NCI-H345 treated with DMSO at 0.1 percent for 48 hours (cell line): ENCODE data around the gene CETN2.
"Not testable (repeated sequence)": the region's sequence is repeated elsewhere in the genome, so short reads cannot be mapped to it uniquely, and the experiment has no call there.

ENCODE experiments used
- DNase-seq: peaks from one replicate; lab custom pipeline; 2025; ENCODE audit not compliant: unreplicated experiment; lab: John Stamatoyannopoulos, UW

The CETN2 gene

DNA sequence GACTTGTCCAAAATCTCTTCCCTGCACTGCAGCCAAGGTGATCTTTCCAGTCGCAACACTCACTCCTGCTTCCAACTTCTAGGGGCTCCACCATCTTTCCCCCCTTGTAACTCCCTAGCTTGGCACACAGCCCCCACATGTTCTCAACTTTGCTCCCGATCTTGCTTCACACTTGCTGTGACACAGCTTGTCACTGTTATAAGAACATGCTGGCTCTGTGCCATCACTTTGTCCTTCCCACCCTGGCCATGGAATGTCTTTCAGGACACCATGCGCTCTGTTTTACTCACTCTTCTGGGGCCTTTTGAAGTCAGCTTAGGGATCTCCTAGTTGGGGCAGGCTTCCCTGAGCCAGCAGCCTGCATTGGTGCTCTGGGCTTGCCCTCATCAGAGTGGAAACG, 2.8 kb upstream of the CETN2 start:
- no peak for DNase-seq

- DNase-seq = no peak
These were observed 2.0 kb upstream of the CETN2 start for GRCh38 chrX:152832520-152832919.

DNA sequence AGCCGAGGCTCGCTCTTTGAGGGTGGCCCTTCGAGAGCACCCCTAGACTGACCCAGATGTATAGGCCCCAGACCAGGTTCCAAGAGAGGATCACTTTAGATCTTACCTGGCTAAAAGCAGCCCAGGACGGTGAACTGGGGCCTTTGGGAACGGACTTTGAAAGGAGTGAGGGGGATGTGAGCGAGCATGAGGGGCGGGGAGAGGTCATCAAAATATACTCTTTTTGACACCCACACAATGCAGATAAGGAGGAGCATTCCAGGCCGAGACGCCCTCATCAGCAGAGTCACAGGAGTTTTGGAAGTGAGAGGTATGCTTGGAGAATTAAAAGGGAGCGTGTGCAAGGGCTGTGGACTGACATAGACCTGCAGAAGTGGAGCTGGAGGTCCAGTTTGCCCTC, 834 bp upstream of the CETN2 start:
- DNase-seq = no peak

DNA sequence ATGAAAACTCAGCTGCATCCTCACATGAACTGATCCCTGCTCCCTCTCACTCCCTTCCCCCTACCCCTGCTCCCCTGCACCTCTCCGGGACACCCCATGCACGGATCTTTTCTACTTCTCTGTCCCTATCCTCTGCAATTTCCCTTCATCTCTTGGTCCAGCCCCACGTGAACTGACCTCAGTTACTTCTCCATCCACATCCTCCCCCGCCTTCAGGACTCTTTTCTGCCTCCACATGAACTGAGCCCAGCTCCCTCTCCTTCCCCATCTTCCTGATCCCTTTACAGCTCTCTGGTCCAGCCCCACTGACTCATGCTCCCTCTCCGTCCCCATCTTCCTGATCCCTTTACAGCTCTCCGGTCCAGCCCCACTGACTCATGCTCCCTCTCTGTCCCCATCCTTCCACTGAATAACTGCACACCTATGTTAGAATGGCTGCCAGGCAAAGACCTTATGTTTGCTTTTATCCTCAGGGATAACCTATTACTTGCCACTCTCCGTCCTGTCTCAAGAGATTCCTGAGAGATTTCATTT, 5.6 kb downstream of the CETN2 start:
- DNase-seq = no peak

GRCh38 chrX:152823657-152824056, 6.9 kb downstream of the CETN2 start:
- DNase-seq = no peak

DNA sequence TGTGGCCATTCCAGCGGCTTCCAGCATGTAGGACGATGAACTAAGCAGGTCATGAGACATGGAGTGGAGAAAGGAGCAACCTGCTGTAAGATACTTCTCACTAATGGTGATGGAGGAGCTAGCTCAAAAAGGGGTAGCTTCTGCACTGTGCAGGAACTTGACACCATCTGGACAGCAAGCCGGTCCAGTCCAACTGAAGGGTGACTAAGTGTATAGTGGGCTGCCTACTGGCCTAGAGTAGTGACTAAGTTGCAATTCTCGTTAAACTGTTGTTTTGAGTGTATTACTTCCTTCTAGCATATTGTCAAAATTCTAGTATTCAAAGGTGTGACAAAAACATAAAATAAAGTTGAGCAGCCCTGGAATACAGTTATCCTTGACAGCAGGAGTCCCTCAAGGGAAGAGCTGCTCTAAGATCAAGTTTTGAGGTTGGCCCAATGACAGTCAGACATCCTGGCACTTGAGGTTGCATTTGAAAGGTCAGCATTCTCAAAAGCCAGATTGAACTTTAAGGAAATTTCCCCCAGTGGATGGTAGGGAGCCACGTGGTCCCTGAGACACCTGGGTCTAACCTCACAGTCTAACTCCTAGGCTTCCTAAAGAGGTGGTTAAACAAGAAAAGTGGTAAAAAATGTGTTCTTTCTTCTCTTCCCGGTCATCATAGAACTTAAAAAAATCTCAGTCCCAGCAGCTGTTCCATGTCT, 8.0 kb downstream of the CETN2 start:
- no peak for DNase-seq

- peak; percentile 2 for DNase-seq
These were observed 9.3 kb downstream of the CETN2 start for GRCh38 chrX:152821145-152821765.

- no peak for DNase-seq
These were observed 10.8 kb downstream of the CETN2 start for GRCh38 chrX:152819732-152820131.

DNA sequence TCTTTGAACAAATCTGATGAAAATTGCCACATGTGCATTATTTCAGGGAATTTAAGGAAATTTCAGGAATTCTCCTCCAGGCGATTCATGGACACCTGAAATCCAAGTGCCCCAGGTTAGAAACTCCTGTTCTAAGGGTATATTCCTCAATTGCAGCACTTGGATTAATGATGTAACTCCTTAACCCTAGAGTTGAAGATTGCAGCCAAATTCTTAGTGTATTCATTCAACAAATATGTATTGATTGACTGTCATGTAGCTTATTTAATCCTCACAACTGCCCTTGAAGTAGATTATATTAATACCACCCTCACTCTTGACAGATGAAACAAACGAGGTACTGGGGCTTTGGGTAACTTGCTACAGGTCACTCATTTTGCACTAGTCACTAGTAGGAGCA, 11.3 kb downstream of the CETN2 start:
- no peak for DNase-seq

DNA sequence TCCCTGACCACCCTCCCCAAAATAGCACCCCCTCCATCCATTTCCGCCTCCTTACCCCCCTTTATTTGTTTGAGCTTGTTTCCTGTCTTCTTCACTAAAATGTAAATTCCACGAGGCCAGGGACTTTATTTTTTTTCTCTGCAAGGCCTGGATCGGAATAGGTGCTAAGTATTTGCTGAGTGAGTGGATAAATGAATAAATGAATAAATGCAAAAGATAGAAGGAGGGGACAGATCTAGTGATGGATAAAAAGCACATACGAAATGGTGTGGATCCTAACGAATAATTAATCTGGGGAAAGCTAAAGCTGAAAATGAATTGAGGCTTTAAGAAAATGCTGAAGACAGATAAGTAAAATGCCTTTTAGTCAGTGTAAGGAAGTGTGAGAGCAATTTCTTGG, 12.2 kb downstream of the CETN2 start:
- DNase-seq = no peak

- peak; percentile 2 for DNase-seq
These were observed 13.3 kb downstream of the CETN2 start for GRCh38 chrX:152817078-152817764.

GRCh38 chrX:152814048-152814447, 16.5 kb downstream of the CETN2 start:
- no peak for DNase-seq

- DNase-seq = no peak
These were observed 17.4 kb downstream of the CETN2 start for GRCh38 chrX:152813206-152813605.

GRCh38 chrX:152810403-152810802, 20.2 kb downstream of the CETN2 start:
- DNase-seq = no peak

DNA sequence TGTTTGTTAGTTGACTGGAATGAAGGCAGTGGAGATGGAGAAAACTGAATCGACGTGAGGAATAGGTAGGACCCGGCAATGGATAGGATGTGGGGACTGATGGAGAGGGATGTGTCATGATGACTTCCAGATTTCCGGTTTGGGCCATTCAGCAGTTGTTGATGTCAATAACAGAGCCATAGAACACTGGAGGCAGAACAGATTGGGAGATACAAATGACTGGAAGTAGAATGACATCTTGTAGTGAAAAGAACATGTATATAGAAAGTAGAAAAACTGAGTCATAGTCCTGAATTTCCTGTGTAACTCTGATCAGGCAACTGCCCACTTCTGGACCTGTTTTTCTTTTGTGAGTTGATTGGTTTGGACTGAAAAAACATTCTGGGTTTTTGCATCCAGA, 24.5 kb downstream of the CETN2 start:
- DNase-seq = no peak

GRCh38 chrX:152798945-152799344, 31.6 kb downstream of the CETN2 start:
- no peak for DNase-seq

DNA sequence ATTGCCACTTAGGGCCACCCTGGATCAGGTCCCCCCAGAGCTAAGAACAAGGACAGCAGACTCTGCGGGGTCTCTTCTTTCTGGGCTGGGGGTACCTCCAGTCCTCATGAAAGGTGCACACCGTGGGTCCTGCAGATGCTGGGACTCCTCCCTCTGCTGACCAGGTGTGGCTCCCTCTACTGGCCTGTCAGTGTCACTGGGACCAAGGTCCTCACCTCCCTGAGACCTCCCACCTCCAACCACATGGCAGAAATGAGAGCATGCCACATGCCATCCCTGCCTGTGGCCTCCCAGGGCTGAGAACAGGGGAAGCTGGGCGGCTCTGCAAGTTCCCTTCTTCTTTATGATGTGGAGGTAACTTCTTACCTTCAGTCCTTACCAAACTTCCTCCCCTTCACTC, 43.5 kb downstream of the CETN2 start:
- not testable (repeated sequence) for DNase-seq
